Measurements from ENCODE around the gene PPIP5K2. TPM values are rescaled to one million over a fixed set of nuclear protein-coding genes. Genes with fewer than 3 reads are reported as not detected.

The PPIP5K2 gene
- total RNA-seq, 1 donor from 2014 or later = 67.7 TPM

GRCh38 chr5:103208460-103208859, 88.4 kb downstream of the PPIP5K2 start:
- no peaks in the 10 kb centered on the region for H3K79me2 ChIP-seq (ENCODE audit: insufficient read depth, low read length)
- no peaks in the 10 kb centered on the region for H3K27me3 Mint-ChIP-seq (ENCODE audit: low read depth, unreplicated experiment)
- H3K9ac ChIP-seq (ENCODE audit: low read length) = no peak overlapping the region
- H3K27ac Mint-ChIP-seq (ENCODE audit: unreplicated experiment) = no peak overlapping the region
- no peak overlapping the region for H3K4me3 ChIP-seq (ENCODE audit: insufficient read depth, low read depth, low read length)
- no peak for DNase-seq (ENCODE audit: low read depth)
- H4K20me1 ChIP-seq (ENCODE audit: insufficient read depth, low read length) = no peaks in the 10 kb centered on the region
- H3K36me3 Mint-ChIP-seq (ENCODE audit: low read depth, unreplicated experiment) = peaks cover 5% of the 10 kb centered on the region
- peaks cover 12% of the 10 kb centered on the region for H3K4me1 Mint-ChIP-seq (ENCODE audit: low read depth, unreplicated experiment)
- H3K9me3 ChIP-seq (ENCODE audit: insufficient read depth, low read depth, low read length) = no peaks in the 10 kb centered on the region
- no peak overlapping the region for H2AFZ ChIP-seq (ENCODE audit: low read depth, low read length)
- no peaks in the 10 kb centered on the region for H3K4me1 ChIP-seq (ENCODE audit: insufficient read depth, low read length)
- TF ChIP-seq, protein P1, sequence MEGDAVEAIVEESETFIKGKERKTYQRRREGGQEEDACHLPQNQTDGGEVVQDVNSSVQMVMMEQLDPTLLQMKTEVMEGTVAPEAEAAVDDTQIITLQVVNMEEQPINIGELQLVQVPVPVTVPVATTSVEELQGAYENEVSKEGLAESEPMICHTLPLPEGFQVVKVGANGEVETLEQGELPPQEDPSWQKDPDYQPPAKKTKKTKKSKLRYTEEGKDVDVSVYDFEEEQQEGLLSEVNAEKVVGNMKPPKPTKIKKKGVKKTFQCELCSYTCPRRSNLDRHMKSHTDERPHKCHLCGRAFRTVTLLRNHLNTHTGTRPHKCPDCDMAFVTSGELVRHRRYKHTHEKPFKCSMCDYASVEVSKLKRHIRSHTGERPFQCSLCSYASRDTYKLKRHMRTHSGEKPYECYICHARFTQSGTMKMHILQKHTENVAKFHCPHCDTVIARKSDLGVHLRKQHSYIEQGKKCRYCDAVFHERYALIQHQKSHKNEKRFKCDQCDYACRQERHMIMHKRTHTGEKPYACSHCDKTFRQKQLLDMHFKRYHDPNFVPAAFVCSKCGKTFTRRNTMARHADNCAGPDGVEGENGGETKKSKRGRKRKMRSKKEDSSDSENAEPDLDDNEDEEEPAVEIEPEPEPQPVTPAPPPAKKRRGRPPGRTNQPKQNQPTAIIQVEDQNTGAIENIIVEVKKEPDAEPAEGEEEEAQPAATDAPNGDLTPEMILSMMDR (IDR thresholded peaks at IDR 0.05; ENCODE audit: insufficient read depth, low read depth, low read length) = no peak
- H3K27ac ChIP-seq (ENCODE audit: low read depth, low read length) = no peak overlapping the region
- no peak overlapping the region for H3K4me2 ChIP-seq (ENCODE audit: low read length)
- H3K36me3 ChIP-seq (ENCODE audit: insufficient read depth, low read length) = no peaks in the 10 kb centered on the region
- no peak overlapping the region for H3K4me3 Mint-ChIP-seq (ENCODE audit: unreplicated experiment)
- no peaks in the 10 kb centered on the region for H3K27me3 ChIP-seq (ENCODE audit: insufficient read depth, low read length)
- peaks cover 1% of the 10 kb centered on the region for H3K9me3 Mint-ChIP-seq (ENCODE audit: unreplicated experiment)
- FAIRE-seq = no peak

DNA sequence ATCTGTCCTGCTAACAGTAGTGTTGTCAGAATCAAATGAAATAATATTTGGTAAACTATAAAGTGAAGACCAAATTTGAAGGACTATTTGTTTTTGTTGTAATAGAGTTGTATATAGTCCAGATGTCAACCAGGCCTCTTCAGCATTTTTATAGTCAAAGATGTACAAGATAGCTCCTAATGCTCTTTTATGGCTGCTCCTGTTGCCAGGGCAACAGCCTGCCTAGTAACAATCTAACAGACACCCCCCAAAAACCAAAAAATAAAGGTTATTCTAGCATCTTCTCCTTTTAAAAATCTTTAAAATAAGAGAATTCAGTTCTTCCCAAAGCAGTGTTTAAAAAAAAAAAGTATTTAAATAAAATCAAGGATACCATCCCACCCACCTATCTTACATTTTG, 89.0 kb downstream of the PPIP5K2 start:
- Mint-ChIP-seq H3K4me1 (ENCODE audit: low read depth, unreplicated experiment) (peaks cover 15% of the 10 kb centered on the region), H3K9me3 (ENCODE audit: unreplicated experiment) (peaks cover 1% of the 10 kb centered on the region), H3K27ac (ENCODE audit: unreplicated experiment) (no peak overlapping the region), H3K4me3 (ENCODE audit: unreplicated experiment) (no peak overlapping the region), H3K36me3 (ENCODE audit: low read depth, unreplicated experiment) (peaks cover 5% of the 10 kb centered on the region), H3K27me3 (ENCODE audit: low read depth, unreplicated experiment) (no peaks in the 10 kb centered on the region)
- H4K20me1 ChIP-seq (ENCODE audit: insufficient read depth, low read length) = no peaks in the 10 kb centered on the region
- TF ChIP-seq, protein P1 (IDR thresholded peaks at IDR 0.05; ENCODE audit: insufficient read depth, low read depth, low read length) = no peak
- TF ChIP-seq EZH2 (IDR thresholded peaks at IDR 0.05; ENCODE audit: insufficient read depth, low read length) = no peak
- no peaks in the 10 kb centered on the region for H3K36me3 ChIP-seq (ENCODE audit: insufficient read depth, low read length)
- H3K9me3 ChIP-seq (ENCODE audit: insufficient read depth, low read depth, low read length) = no peaks in the 10 kb centered on the region
- no peak overlapping the region for H3K4me3 ChIP-seq (ENCODE audit: insufficient read depth, low read depth, low read length)
- H3K9ac ChIP-seq (ENCODE audit: low read length) = no peak overlapping the region
- no peaks in the 10 kb centered on the region for H3K4me1 ChIP-seq (ENCODE audit: insufficient read depth, low read length)
- H3K27me3 ChIP-seq (ENCODE audit: insufficient read depth, low read length) = no peaks in the 10 kb centered on the region
- no peak overlapping the region for H3K4me2 ChIP-seq (ENCODE audit: low read length)
- H3K27ac ChIP-seq (ENCODE audit: low read depth, low read length) = no peak overlapping the region
- H3K79me2 ChIP-seq (ENCODE audit: insufficient read depth, low read length) = no peaks in the 10 kb centered on the region
- DNase-seq (ENCODE audit: low read depth) (no peak), FAIRE-seq (no peak)
- no peak overlapping the region for H2AFZ ChIP-seq (ENCODE audit: low read depth, low read length)

- H3K4me3 ChIP-seq (ENCODE audit: insufficient read depth, low read depth, low read length) = no peak overlapping the region
- no peak overlapping the region for H3K4me3 Mint-ChIP-seq (ENCODE audit: unreplicated experiment)
- DNase-seq (ENCODE audit: low read depth) (no peak), FAIRE-seq (no peak)
- no peak for TF ChIP-seq EZH2 (IDR thresholded peaks at IDR 0.05; ENCODE audit: insufficient read depth, low read length)
- TF ChIP-seq, protein P1 (IDR thresholded peaks at IDR 0.05; ENCODE audit: insufficient read depth, low read depth, low read length) = no peak
- H3K4me2 ChIP-seq (ENCODE audit: low read length) = no peak overlapping the region
- no peaks in the 10 kb centered on the region for H3K27me3 ChIP-seq (ENCODE audit: insufficient read depth, low read length)
- no peak overlapping the region for H2AFZ ChIP-seq (ENCODE audit: low read depth, low read length)
- no peak overlapping the region for H3K27ac Mint-ChIP-seq (ENCODE audit: unreplicated experiment)
- no peaks in the 10 kb centered on the region for H3K79me2 ChIP-seq (ENCODE audit: insufficient read depth, low read length)
- H3K36me3 Mint-ChIP-seq (ENCODE audit: low read depth, unreplicated experiment) = peaks cover 2% of the 10 kb centered on the region
- no peak overlapping the region for H3K27ac ChIP-seq (ENCODE audit: low read depth, low read length)
- H3K27me3 Mint-ChIP-seq (ENCODE audit: low read depth, unreplicated experiment) = no peaks in the 10 kb centered on the region
- no peak overlapping the region for H3K9ac ChIP-seq (ENCODE audit: low read length)
- H3K4me1 Mint-ChIP-seq (ENCODE audit: low read depth, unreplicated experiment) = peaks cover 15% of the 10 kb centered on the region
- H3K4me1 ChIP-seq (ENCODE audit: insufficient read depth, low read length) = no peaks in the 10 kb centered on the region
- peaks cover 1% of the 10 kb centered on the region for H3K9me3 Mint-ChIP-seq (ENCODE audit: unreplicated experiment)
- no peaks in the 10 kb centered on the region for H3K36me3 ChIP-seq (ENCODE audit: insufficient read depth, low read length)
- H4K20me1 ChIP-seq (ENCODE audit: insufficient read depth, low read length) = no peaks in the 10 kb centered on the region
- H3K9me3 ChIP-seq (ENCODE audit: insufficient read depth, low read depth, low read length) = no peaks in the 10 kb centered on the region
Observed at GRCh38 chr5:103210952-103211351, 90.9 kb downstream of the PPIP5K2 start.

All from astrocyte (in vitro differentiated cells and primary cell).